OCI-LY7 (cell line): Measurements from ENCODE around the gene BNIP3. TPM values are rescaled to one million over a fixed set of nuclear protein-coding genes. Genes with fewer than 3 reads are reported as not detected.

ENCODE experiments used
- BruUV-seq: library from RNA; stranded (reverse); fragments of 400-500 nt; replicated peaks from 2 replicates; lab custom pipeline; 2021; lab: Mats Ljungman, UMichigan
- CTCF ChIA-PET: fragments of 300-600 bp; sonication (Branson Sonifier 250); formaldehyde crosslinking; loops from one replicate; lab custom pipeline; 2022; ENCODE audit warnings: antibody characterized with exemption; ENCODE audit not compliant: unreplicated experiment; lab: Charles Lee
- POLR2A ChIA-PET: fragments of 300-600 bp; sonication (Branson Sonifier 250); formaldehyde crosslinking; loops from one replicate; lab custom pipeline; 2022; ENCODE audit warnings: antibody characterized with exemption; lab: Charles Lee
- DNase-seq: peaks from one replicate; pipeline ENCODE4 v3.0.0-alpha.2; 2015; ENCODE audit warnings: low spot score
- H2AFZ ChIP-seq: fragments of 200-600 bp; sonication (generic), shearing (Covaris generic); 2 replicates; pipeline ENCODE4 v1.6.1; 2014; ENCODE audit warnings: mild to moderate bottlenecking, antibody characterized with exemption, low read length, moderate library complexity
- H3K27ac ChIP-seq: fragments of 200-600 bp; sonication (generic); 2 replicates; pipeline ENCODE4 v1.5.1; 2014; ENCODE audit warnings: mixed run types, low read depth, mild to moderate bottlenecking, moderate library complexity, low read length, inconsistent platforms; ENCODE audit not compliant: poor library complexity, severe bottlenecking
- H3K36me3 ChIP-seq: fragments of 200-600 bp; sonication (generic); 2 replicates; pipeline ENCODE4 v1.6.1; 2014; ENCODE audit warnings: mild to moderate bottlenecking, antibody characterized with exemption, low read length, moderate library complexity, mixed read lengths; ENCODE audit not compliant: insufficient read depth
- H3K4me1 ChIP-seq: fragments of 200-600 bp; sonication (generic); 2 replicates; pipeline ENCODE4 v1.5.1; 2014; ENCODE audit warnings: mild to moderate bottlenecking, low read length; ENCODE audit not compliant: insufficient read depth, poor library complexity, severe bottlenecking
- H3K4me2 ChIP-seq: fragments of 200-600 bp; sonication (generic); 2 replicates; pipeline ENCODE4 v1.6.1; 2014; ENCODE audit warnings: mild to moderate bottlenecking, low read length
- H3K4me3 ChIP-seq: fragments of 200-600 bp; sonication (generic); 2 replicates; pipeline ENCODE4 v1.5.1; 2014; ENCODE audit warnings: mild to moderate bottlenecking, low read depth, low read length; ENCODE audit not compliant: poor library complexity, severe bottlenecking
- H3K79me2 ChIP-seq: fragments of 200-600 bp; sonication (generic); 2 replicates; pipeline ENCODE4 v1.6.1; 2016; ENCODE audit warnings: low read depth, mild to moderate bottlenecking, low read length, moderate library complexity, mixed read lengths; ENCODE audit not compliant: insufficient read depth
- H3K9me2 ChIP-seq: fragments of 200-600 bp; sonication (generic); 2 replicates; pipeline ENCODE4 v1.6.1; 2016; ENCODE audit warnings: mild to moderate bottlenecking, low read length, mixed read lengths; ENCODE audit not compliant: insufficient read depth
- H3K9me3 ChIP-seq: fragments of 200-600 bp; sonication (generic); 2 replicates; pipeline ENCODE4 v1.6.1; 2014; ENCODE audit warnings: mild to moderate bottlenecking, mixed run types, low read length, mixed read lengths
- H4K20me1 ChIP-seq: fragments of 200-600 bp; sonication (generic); 2 replicates; pipeline ENCODE4 v1.6.1; 2014; ENCODE audit warnings: mild to moderate bottlenecking, antibody characterized with exemption, low read length, moderate library complexity, mixed read lengths; ENCODE audit not compliant: insufficient read depth
- CTCF ChIP-seq: fragments of 200-600 bp; sonication (generic); conservative IDR thresholded peaks from 2 replicates; pipeline ENCODE4 v1.5.1; 2014; ENCODE audit warnings: mild to moderate bottlenecking, antibody characterized with exemption, low read length, moderate library complexity, mixed read lengths
- EZH2phosphoT487 ChIP-seq: fragments of 200-600 bp; sonication (generic); IDR thresholded peaks from 2 replicates; pipeline ENCODE4 v1.6.1; 2018; ENCODE audit warnings: low read depth, borderline replicate concordance, mild to moderate bottlenecking, mixed run types, antibody characterized with exemption, low read length, moderate library complexity, mixed read lengths
- intact Hi-C: fragments of 100-400 bp; cut with micrococcal nuclease; formaldehyde crosslinking; loops from one replicate; pipeline ENCODE4 v1.10.0; 2022; ENCODE audit not compliant: unreplicated experiment
- total RNA-seq, 2 experiments: library from RNA; depleted of rRNA in 1 of 2; stranded (reverse); fragments of >200 nt in 1 of 2; shearing (Covaris generic) in 1 of 2; gene quantifications; 2 replicates each; pipeline ENCODE4 v1.2.3, GENCODE V29; 2014 to 2022

The BNIP3 gene
- total RNA-seq, 2 experiments from 2014 or later: 60.1 to 99.8 TPM

GRCh38 chr10:132003282-132003924 is 21.7 kb upstream of the BNIP3 start:
- CTCF ChIA-PET: interaction anchor here (0.6 kb wide), 1 partner anchor 295 kb away, joined by 3 read pairs; no protein-coding TSS in a partner anchor
- Histone ChIP-seq H2AFZ (no peak overlapping the region), H3K27ac (no peak overlapping the region), H3K9me3 (no peaks in the 10 kb centered on the region), H3K4me2 (no peak overlapping the region), H3K79me2 (no peaks in the 10 kb centered on the region), H3K36me3 (no peaks in the 10 kb centered on the region), H3K9me2 (no peaks in the 10 kb centered on the region), H4K20me1 (no peaks in the 10 kb centered on the region), H3K4me3 (no peak overlapping the region), H3K4me1 (no peaks in the 10 kb centered on the region)
- no TSS peak for BruUV-seq
- no peak for DNase-seq
- intact Hi-C loops: no loop called here
- no peak for TF ChIP-seq CTCF
- TF ChIP-seq EZH2phosphoT487: no peak
- POLR2A ChIA-PET: no interaction called here

- Histone ChIP-seq H3K9me3 (no peaks in the 10 kb centered on the region), H3K4me2 (no peak overlapping the region), H3K4me1 (peaks cover 10% of the 10 kb centered on the region), H3K4me3 (no peak overlapping the region), H2AFZ (no peak overlapping the region), H3K27ac (no peak overlapping the region), H3K79me2 (no peaks in the 10 kb centered on the region), H4K20me1 (no peaks in the 10 kb centered on the region), H3K36me3 (no peaks in the 10 kb centered on the region), H3K9me2 (no peaks in the 10 kb centered on the region)
- no peak for TF ChIP-seq EZH2phosphoT487
- no peak for TF ChIP-seq CTCF
- intact Hi-C loops: no loop called here
- no peak for DNase-seq
- POLR2A ChIA-PET: no interaction called here
- BruUV-seq: no TSS peak
- CTCF ChIA-PET: no interaction called here
Measured at GRCh38 chr10:132002004-132002403, 20.3 kb upstream of the BNIP3 start.

GRCh38 chr10:132001238-132001972 is 19.7 kb upstream of the BNIP3 start:
- no peak overlapping the region for H2AFZ ChIP-seq
- H3K27ac ChIP-seq: no peak overlapping the region
- POLR2A ChIA-PET: no interaction called here
- intact Hi-C loops: no loop called here
- no peak overlapping the region for H3K4me2 ChIP-seq
- no peaks in the 10 kb centered on the region for H3K79me2 ChIP-seq
- no TSS peak for BruUV-seq
- no peak for DNase-seq
- H3K36me3 ChIP-seq: no peaks in the 10 kb centered on the region
- no peaks in the 10 kb centered on the region for H3K9me3 ChIP-seq
- TF ChIP-seq EZH2phosphoT487 (no peak), CTCF (no peak)
- peaks cover 12% of the 10 kb centered on the region for H3K4me1 ChIP-seq
- H3K4me3 ChIP-seq: no peak overlapping the region
- H4K20me1 ChIP-seq: no peaks in the 10 kb centered on the region
- no peaks in the 10 kb centered on the region for H3K9me2 ChIP-seq
- CTCF ChIA-PET: no interaction called here
